Mesodermal cell (in vitro differentiated cells): ENCODE results near the gene DNAH8.

Experiments
- H3K27ac ChIP-seq: 2 replicates; pipeline ENCODE4 v1.7.0; 2013; ENCODE audit warnings: mild to moderate bottlenecking, low read depth, low read length, moderate library complexity; ENCODE audit not compliant: severe bottlenecking
- H3K36me3 ChIP-seq: 2 replicates; pipeline ENCODE4 v1.7.1; 2013; ENCODE audit warnings: mild to moderate bottlenecking, low read length, moderate library complexity; ENCODE audit not compliant: control insufficient read depth, insufficient read depth
- H3K4me1 ChIP-seq: one replicate; pipeline ENCODE4 v1.7.1; 2013; ENCODE audit warnings: mild to moderate bottlenecking, low read length; ENCODE audit not compliant: insufficient read depth, control insufficient read depth, poor library complexity, severe bottlenecking
- H3K4me3 ChIP-seq: 2 replicates; pipeline ENCODE4 v1.7.0; 2013; ENCODE audit warnings: low read length, control low read depth, mild to moderate bottlenecking; ENCODE audit not compliant: insufficient read depth, poor library complexity, severe bottlenecking; ENCODE audit errors: extremely low read depth
- H3K9me3 ChIP-seq: 2 replicates; pipeline ENCODE4 v1.7.1; 2013; ENCODE audit warnings: mild to moderate bottlenecking, low read length, moderate library complexity; ENCODE audit not compliant: control insufficient read depth
- WGBS, 2 experiments: methylation state at CpG; one replicate each; pipeline ENCODE4 v1.1.5; 2013; ENCODE audit warnings: missing lambda C conversion rate in 2 of 2; ENCODE audit not compliant: insufficient coverage in 2 of 2; 5-methylcytosine and 5-hydroxymethylcytosine counted together

The DNAH8 gene

GRCh38 chr6:39074486-39074885 is 359.4 kb downstream of the DNAH8 start:
- H3K4me3 ChIP-seq: no peak overlapping the region
- H3K9me3 ChIP-seq: no peaks in the 10 kb centered on the region
- no peaks in the 10 kb centered on the region for H3K36me3 ChIP-seq
- WGBS, 2 experiments: 89 to 90% methylated on average over 3 to 9 of the region's 9 CpGs
- no peak overlapping the region for H3K27ac ChIP-seq
- no peaks in the 10 kb centered on the region for H3K4me1 ChIP-seq

- 67 to 91% methylated on average over 4 to 8 of the region's 12 CpGs for WGBS, 2 experiments
- Histone ChIP-seq H3K27ac (no peak overlapping the region), H3K4me3 (no peak overlapping the region), H3K36me3 (no peaks in the 10 kb centered on the region), H3K4me1 (no peaks in the 10 kb centered on the region), H3K9me3 (no peaks in the 10 kb centered on the region)
These were observed 360.0 kb downstream of the DNAH8 start for GRCh38 chr6:39075010-39075686.

- H3K27ac ChIP-seq: no peak overlapping the region
- H3K4me1 ChIP-seq: no peaks in the 10 kb centered on the region
- H3K36me3 ChIP-seq: no peaks in the 10 kb centered on the region
- 88 to 91% methylated on average over 9 of the region's 11 CpGs for WGBS, 2 experiments
- H3K9me3 ChIP-seq: no peaks in the 10 kb centered on the region
- H3K4me3 ChIP-seq: no peak overlapping the region
These were observed 360.9 kb downstream of the DNAH8 start for GRCh38 chr6:39075807-39076622.

- H3K4me1 ChIP-seq: no peaks in the 10 kb centered on the region
- 94% methylated on average over 4 to 5 of the region's 9 CpGs for WGBS, 2 experiments
These were observed 361.8 kb downstream of the DNAH8 start for GRCh38 chr6:39076623-39077535.

GRCh38 chr6:39077882-39078594 is 362.9 kb downstream of the DNAH8 start:
- Histone ChIP-seq H3K9me3 (no peaks in the 10 kb centered on the region), H3K4me1 (no peaks in the 10 kb centered on the region), H3K4me3 (no peak overlapping the region), H3K27ac (no peak overlapping the region), H3K36me3 (no peaks in the 10 kb centered on the region)
- WGBS, 2 experiments: 88 to 90% methylated on average over 8 to 9 of the region's 11 CpGs

More at GRCh38 chr6:39076623-39077535, 361.8 kb downstream of the DNAH8 start:
- Histone ChIP-seq H3K36me3 (no peaks in the 10 kb centered on the region), H3K9me3 (no peaks in the 10 kb centered on the region), H3K4me3 (no peak overlapping the region), H3K27ac (no peak overlapping the region)

GRCh38 chr6:39078695-39079094 is 363.6 kb downstream of the DNAH8 start:
- Histone ChIP-seq H3K9me3 (no peaks in the 10 kb centered on the region), H3K4me3 (no peak overlapping the region), H3K27ac (no peak overlapping the region), H3K4me1 (no peaks in the 10 kb centered on the region), H3K36me3 (no peaks in the 10 kb centered on the region)
- 94 to 100% methylated on average over 2 of the region's 3 CpGs for WGBS, 2 experiments

GRCh38 chr6:39079197-39080125 is 364.4 kb downstream of the DNAH8 start:
- Histone ChIP-seq H3K36me3 (no peaks in the 10 kb centered on the region), H3K27ac (no peak overlapping the region), H3K4me1 (no peaks in the 10 kb centered on the region), H3K9me3 (no peaks in the 10 kb centered on the region), H3K4me3 (no peak overlapping the region)
- 60 to 73% methylated on average over 1 to 4 of the region's 8 CpGs for WGBS, 2 experiments
